ENCODE results near the gene NCAM1.

Gene NCAM1

DNA sequence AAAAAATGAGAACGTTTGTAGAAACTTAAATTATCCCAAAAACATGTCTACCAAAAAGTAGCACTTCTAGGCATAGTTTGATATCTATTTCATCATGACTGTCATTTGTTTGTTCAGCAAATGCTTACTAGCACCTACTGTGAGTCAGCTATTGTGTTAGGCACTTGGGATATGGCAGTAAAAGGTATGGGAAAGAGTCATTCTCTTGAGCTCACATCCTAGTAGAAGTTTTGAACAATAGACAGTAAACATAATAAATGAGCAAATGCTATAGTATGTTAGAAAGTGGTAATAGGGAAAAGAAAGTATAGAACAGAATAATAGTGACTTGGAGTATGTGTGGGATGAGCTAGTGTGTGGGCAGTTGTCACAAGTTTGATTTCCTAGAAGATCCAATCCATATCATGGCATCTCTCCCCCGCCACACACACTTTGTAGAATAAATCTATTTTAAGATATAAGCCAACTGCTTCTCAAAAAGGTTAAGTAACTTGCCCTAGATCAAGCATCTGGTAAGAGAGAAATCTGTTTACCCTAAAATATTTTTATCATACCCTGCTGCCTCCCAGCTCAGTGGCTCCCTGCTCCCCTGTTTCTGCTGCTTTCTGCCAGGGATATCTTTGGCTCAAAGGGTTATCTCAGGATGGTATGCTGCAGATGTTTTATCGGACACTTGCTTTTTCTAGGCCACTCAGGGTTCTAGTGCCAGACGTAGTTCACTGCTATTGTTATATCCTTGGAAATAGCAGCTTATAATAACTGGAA, 129.7 kb downstream of the NCAM1 start:
- no peak for TF ChIP-seq CTCF (IDR thresholded peaks at IDR 0.05; ENCODE audit: control insufficient read depth, extremely low read depth, insufficient read depth)
- DNase-seq (ENCODE audit: low read depth): no peak
- H3K4me3 ChIP-seq (ENCODE audit: low read depth, low read length): no peak overlapping the region

DNA sequence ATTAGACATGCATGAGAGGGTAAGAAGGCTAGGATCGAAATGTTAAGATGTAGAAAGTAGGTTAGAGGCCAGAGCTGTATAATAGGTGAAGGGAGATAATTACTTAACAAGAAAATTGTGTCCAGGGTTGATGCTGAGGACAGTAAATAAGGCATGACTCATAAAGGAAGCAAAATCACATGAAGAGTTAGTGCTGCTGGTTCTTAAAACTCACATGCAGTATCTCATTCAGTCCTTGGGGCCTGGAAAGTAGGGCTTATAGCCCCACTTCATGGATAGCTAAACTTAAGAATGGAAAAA, 130.2 kb downstream of the NCAM1 start:
- no peak for TF ChIP-seq CTCF (IDR thresholded peaks at IDR 0.05; ENCODE audit: control insufficient read depth, extremely low read depth, insufficient read depth)
- H3K4me3 ChIP-seq (ENCODE audit: low read depth, low read length): no peak overlapping the region
- no peak for DNase-seq (ENCODE audit: low read depth)

GRCh38 chr11:113096648-113097047, 135.4 kb downstream of the NCAM1 start:
- no peak overlapping the region for H3K4me3 ChIP-seq (ENCODE audit: low read depth, low read length)
- no peak for DNase-seq (ENCODE audit: low read depth)
- TF ChIP-seq CTCF (IDR thresholded peaks at IDR 0.05; ENCODE audit: control insufficient read depth, extremely low read depth, insufficient read depth): no peak

- no peak for DNase-seq (ENCODE audit: low read depth)
- H3K4me3 ChIP-seq (ENCODE audit: low read depth, low read length): no peak overlapping the region
- TF ChIP-seq CTCF (IDR thresholded peaks at IDR 0.05; ENCODE audit: control insufficient read depth, extremely low read depth, insufficient read depth): no peak
Measured at GRCh38 chr11:113103932-113104690, 142.9 kb downstream of the NCAM1 start.

- TF ChIP-seq CTCF (IDR thresholded peaks at IDR 0.05; ENCODE audit: control insufficient read depth, extremely low read depth, insufficient read depth): no peak
- DNase-seq (ENCODE audit: low read depth): no peak
- no peak overlapping the region for H3K4me3 ChIP-seq (ENCODE audit: low read depth, low read length)
Measured at GRCh38 chr11:113104691-113105251, 143.6 kb downstream of the NCAM1 start.

DNA sequence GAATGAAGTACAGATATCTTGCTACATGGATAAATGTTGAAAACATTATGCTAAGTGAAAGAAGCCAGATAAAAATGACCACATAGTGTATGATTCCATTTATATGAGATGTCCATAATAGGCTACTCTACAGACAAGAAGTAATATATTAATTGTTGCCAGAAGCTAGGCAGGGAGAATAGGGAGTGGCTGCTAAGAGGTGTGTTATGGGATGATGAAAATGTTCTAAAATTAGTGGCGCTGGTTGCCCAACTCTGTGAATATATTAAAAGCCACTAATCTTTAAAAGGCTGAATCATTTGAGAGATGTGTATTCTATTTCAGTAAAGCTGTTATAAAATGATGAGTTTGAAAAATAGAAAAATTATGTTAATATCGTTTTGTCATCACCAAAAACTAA, 144.4 kb downstream of the NCAM1 start:
- DNase-seq (ENCODE audit: low read depth): no peak
- TF ChIP-seq CTCF (IDR thresholded peaks at IDR 0.05; ENCODE audit: control insufficient read depth, extremely low read depth, insufficient read depth): no peak
- H3K4me3 ChIP-seq (ENCODE audit: low read depth, low read length): no peak overlapping the region
